ENCODE results near the gene BABAM2. TPM values are rescaled to one million over a fixed set of nuclear protein-coding genes. Genes with fewer than 3 reads are reported as not detected.

Gene BABAM2
- polyA plus RNA-seq, 3 donors: 50.8 to 57.8 (median 56.1) TPM

DNA sequence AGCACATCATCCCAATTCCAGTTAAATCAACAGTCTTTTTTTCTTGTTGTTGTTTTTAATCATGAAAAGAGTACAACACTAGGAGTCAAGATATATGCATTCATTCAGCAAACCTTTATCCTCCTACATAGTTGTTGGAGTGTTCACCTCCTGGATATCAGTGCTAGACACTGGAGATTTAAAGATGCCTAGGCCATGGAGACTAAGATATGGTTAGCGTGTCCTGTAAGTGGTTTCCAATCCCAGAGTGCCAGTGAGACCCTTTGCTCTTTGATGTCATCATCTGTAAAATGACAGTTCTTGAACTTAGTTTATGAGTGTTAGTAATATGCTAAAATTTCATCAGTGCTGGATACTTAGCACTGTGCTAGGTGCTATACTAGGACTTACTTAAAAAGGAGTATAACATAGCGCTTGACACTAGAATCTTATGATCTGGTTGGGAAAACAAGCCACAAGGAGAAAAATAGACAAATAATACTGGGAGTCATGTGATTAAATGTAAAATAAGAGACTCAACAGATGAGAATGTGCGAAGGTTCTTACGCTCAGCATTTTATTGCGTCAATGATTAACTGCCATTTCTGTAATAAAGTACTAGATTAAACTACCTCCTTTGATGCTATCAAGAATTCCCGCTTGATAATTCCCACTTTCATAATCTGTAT is 31.5 kb downstream of the BABAM2 start:
- peak in 3 of 11 donors; percentile 13 to 41 (median 31) for DNase-seq (ENCODE audit: extremely low read depth in 1 of 11, low read depth in 9 of 11, low spot score in 4 of 11)

DNA sequence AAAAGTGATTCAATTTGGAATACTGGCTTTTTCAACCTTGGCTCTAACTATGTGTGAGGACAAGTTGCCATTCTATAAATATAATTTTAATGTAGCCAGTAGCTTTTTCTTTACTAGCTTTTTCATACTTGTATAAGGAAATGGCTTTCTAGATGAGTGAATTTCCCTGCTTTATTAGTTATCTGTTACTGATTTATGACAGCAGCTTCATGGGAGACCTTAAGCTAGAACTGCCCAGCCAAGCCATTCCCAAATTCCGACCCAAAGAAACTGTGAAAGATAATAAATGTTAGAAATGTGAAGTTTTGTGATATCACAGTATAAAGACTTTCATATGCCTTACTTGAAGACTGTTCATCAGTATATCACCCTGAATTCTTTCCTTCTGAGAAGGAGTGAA is 32.3 kb downstream of the BABAM2 start:
- DNase-seq (ENCODE audit: extremely low read depth in 1 of 11, low read depth in 9 of 11, low spot score in 4 of 11): no peak

DNA sequence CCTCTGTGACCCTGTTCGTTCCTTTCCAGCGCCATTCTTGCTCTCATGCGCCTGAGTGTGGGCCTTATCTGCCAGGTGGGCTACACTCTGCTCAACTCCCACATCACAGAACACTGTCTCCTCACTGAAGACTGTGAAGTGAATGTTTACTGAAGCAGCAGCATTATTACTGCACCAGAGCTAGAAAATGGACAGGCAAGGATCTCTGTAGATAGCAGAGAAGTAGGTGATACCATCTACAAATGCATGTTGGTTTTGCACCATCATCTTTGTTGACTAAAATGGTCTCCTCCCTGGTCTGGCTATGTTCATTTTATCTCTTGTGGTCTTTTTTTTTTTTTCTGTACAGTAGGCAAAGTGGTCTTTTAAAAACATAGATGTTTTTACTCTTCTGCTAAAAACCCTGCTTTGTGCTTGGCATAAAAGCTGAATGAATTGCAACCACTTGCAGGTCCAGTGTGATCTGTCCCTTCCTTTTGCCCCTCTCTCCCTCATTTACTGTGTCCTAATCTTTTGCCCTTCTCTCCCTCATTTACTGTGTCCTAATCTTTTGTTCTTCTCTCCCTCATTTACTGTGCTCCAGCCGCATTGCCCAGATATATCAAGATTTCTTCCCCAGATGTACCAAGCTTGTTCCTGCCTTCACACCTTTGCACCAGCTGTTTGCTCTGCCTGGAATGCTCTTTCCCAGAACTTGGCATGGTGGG is 35.4 kb downstream of the BABAM2 start:
- DNase-seq (ENCODE audit: extremely low read depth in 1 of 11, low read depth in 9 of 11, low spot score in 4 of 11): no peak

DNA sequence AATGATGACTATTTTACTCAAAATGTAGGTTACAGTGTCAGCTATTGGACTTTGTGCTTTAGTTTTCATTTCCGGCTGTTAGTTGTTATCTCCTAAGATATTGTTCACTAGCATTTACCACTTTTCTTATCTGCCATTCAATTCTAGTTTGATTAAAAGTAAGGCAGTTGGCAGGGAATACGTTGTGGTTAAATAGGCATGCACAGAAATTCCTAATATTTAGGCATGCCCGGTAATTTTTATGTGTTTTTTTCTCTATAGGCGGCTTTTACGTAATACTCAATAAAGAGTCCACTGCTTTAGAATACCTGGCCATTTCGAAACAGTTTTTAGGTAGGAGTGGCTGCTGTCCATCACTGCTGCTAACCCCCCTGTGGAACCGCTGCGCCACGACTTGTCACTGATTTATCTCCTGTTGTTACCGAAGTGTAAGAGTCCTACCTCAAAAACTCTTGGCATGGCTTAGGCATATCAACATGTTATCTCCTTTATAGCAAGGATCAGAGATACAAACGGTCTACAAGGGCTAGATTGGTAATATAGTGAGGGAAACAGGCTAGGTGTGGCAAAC is 39.5 kb downstream of the BABAM2 start:
- DNase-seq (ENCODE audit: extremely low read depth in 1 of 11, low read depth in 9 of 11, low spot score in 4 of 11): no peak

DNA sequence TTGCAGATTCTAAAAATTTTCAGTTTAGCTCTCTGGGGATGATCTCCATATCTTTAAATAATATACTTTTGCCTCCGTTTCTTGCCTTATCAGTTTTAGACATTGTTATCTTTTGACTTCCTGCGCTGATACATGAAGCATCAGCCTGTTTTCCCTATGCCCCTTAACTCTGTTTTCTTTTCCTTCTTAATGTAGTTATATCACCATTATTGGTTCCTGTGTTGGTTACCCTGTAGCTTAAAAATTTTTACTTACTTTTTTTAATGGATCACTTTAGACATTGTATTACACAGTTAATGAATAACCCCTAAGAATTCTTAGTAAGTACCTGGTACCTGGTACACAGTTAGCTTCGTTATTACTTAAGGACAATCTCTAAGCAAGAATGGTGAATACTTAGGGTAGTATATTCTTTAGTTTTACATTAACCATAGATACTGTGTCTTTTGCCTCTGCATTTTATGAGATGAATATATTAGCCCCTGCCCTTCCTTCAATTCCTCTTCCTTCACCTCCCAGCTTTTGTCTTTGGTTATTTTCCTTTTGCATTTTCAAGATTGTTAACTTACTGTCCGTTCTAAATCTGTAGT is 40.9 kb downstream of the BABAM2 start:
- no peak for DNase-seq (ENCODE audit: extremely low read depth in 1 of 11, low read depth in 9 of 11, low spot score in 4 of 11)

DNA sequence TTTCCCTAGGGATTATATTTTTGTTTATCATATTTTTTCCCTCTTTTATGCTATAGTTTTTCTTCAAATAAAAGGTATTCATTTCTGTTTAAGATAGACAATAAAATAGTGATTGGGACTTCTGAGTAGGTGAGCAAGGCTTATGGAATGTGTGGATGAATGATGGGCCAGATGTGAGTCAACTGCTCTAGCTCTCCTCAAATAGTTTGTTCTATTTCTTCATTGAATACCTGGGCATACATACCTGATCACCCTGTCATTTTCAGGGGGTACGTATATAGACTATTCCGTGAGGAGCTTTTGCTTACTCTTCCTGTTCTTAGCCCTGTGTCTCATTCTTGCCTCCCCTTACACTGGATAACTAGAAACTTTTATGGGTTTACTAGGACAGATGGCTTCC is 41.9 kb downstream of the BABAM2 start:
- no peak for DNase-seq (ENCODE audit: extremely low read depth in 1 of 11, low read depth in 9 of 11, low spot score in 4 of 11)

DNA sequence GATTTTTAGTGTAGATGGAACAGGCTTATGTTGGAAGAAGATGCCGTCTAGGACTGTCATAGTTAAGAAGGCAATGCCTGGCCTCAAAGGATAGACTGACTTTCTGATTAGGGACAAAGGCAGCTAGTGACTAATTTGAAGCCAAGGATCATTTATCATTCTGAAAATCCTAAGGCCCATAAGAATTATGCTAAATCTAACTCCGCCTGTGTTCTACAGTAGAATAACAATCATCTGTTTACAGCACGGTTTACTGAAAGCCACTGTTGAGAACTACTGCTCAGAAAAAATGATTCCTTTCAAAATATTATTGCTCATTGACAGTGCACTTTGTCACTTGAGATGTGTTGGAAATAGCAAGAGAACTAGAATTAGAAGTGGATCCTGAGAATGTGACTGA is 44.5 kb downstream of the BABAM2 start:
- no peak for DNase-seq (ENCODE audit: extremely low read depth in 1 of 11, low read depth in 9 of 11, low spot score in 4 of 11)

DNA sequence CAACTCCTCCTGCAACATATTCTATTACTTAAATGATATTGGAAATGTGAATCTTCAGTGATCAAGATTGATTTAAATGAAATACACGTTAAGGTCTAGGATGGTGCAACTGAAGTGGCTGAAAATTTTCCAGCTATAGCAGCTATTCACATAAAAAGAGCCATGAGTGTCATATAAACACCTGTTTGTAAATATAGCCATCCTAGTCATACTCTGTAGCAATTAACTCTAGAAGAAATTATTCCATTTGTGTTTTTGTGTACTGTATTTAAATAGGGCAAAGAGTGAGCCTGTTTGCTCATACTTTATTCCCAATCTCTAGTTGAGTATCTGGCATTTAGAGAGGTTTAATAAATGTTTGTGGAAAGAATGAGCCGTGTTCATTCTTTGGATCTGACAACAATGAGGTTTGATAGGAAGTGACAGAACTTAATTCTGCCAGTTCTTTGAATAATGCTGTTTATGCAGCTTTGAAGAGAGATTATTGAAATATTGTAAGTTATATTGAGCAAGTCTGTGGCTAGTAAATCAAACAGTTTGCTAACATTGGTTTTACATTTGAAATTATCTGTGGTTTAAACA is 49.7 kb downstream of the BABAM2 start:
- DNase-seq (ENCODE audit: extremely low read depth in 1 of 11, low read depth in 9 of 11, low spot score in 4 of 11): no peak

DNA sequence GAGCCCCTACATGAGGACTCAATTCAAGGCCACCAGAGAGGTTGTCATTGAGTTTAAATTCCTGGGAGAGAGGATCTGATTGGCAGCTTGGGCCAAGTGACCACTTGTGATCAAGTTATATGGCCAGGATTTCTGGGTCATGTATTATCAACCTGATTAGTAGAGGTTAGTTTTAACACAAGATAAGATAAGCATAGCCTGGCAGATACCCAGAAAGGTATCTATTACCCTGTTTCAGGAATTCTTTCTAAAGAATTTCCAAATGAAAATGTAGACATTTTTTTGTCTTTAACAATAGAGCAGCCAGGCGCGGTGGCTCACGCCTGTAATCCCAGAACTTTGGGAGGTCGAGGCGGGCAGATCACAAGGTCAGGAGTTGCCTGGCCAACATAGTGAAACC is 50.5 kb downstream of the BABAM2 start:
- DNase-seq (ENCODE audit: extremely low read depth in 1 of 11, low read depth in 9 of 11, low spot score in 4 of 11): no peak

DNA sequence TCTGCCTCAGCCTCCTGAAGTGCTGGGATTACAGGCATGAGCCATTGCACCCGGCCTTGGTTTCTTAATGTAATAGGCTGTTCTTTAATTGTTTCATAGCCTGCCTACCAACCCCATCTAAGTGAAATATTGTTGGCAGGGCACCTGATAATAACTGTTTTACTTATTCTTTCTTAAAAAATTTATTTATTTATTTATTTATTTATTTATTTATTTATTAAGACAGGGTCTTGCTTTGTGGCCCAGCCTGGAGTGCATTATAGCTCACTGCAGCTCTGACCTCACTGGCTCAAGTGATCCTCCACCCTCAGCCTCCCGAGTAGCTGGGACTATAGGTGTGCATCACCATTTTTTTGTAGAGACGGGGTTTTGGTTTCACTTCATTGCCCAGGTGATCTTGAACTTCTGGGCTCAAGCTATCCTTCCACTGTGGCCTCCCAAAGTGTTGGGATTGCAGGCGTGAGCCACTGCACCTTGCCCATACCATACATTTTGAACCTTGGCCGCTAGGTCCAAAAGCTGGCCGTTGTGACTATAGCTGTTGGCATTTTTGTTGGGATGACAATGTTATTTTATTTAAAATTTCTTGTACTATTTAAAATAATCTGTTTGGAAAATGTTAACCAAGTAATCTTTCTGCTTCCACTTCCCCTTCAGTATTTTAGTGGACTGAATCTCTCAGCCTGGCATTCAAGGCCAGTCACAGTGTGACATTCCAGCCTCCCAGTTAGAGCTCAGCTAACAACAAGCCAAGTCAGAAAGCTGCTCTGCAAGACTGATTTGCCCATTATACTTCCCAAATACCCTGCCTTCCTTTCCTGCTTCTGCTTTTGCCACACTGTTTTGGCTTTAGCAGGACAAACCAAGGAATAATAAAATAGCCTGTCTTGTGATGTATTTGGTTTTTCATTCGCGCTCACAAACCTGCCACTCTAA is 52.4 kb downstream of the BABAM2 start:
- no peak for DNase-seq (ENCODE audit: extremely low read depth in 1 of 11, low read depth in 9 of 11, low spot score in 4 of 11)

DNA sequence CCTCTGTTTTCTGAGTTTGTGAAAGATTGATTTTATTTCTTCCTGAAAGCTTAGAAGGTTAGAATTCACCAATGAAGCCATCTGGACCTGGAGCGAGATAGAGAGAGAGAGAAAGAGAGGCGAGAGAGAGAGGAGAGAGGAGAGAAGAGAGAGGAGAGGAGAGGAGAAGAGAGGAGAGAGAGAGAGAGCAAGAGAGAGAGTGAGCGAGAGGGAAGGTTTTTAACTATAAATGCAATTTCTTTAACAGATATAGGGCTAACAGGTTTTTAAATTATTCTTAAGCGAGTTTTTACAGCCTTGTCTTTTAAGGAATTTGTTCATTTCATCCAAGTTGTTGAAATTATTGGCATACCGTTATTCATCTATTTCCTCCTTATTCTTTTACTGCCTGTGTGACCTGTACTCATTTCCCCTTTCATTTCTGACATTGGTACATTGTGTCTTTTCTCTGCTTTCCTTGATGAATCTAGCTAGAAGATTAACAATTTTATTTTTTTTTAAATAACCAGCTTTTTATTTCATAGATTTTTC is 56.1 kb downstream of the BABAM2 start:
- no peak for DNase-seq (ENCODE audit: extremely low read depth in 1 of 11, low read depth in 9 of 11, low spot score in 4 of 11)

DNA sequence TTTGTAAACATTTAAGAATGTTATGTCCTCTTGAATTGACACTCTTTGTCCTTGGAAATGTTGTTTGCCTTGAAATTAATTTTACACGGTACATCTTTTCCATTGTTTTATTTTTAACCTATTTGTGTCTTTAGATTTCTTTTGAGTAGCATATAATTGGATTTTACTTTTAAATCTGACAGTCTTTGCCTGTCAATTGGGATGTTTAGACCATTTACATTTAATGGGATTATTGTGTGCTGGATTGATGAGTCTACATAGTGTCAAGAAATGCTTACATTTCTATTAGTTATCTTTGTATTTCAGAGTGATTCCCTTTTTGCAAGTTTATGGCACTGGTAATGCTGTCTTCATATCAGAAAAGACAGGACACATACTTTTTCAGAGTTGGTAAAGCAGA is 61.5 kb downstream of the BABAM2 start:
- no peak for DNase-seq (ENCODE audit: extremely low read depth in 1 of 11, low read depth in 9 of 11, low spot score in 4 of 11)

DNA sequence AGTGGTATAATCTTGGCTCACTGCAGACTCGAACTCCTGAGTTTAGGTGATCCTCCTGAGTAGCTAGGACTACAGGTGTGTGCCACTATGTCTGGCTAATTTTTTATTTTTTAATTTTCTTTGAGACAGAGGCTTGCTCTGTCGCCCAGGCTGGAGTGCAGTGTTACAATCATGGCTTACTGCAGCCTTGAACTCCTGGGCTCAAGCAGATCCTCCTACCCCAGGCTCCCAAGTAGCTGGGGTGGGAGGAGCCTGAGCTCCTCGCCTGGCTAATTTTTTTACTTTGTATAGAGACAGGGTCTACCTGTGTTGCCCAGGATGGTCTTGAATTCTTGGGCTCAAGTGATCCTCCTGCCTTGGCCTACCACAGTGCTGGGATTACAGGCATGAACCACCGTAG is 62.5 kb downstream of the BABAM2 start:
- DNase-seq (ENCODE audit: extremely low read depth in 1 of 11, low read depth in 9 of 11, low spot score in 4 of 11): no peak

DNA sequence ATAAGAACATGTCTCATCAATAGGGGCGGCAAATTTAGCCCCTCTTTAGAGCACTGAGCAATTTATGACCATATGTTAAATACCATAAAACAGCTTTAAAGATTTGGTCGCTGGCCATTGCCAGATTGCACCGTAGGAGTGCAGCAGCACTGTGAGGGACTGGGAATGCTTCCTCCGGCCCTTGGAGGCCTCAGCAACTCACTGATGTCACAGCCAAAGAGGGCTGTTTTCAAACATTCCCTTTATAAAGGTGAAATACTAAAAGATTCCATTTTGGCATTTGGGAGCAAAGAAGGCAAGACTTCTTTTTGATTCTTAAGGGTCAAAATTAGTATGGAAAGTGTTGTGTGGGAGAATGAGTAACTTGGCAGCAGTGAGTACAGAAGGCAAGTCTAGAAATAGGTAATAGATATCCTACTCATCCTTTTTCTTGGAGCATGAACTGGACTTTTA is 63.7 kb downstream of the BABAM2 start:
- no peak for DNase-seq (ENCODE audit: extremely low read depth in 1 of 11, low read depth in 9 of 11, low spot score in 4 of 11)

DNA sequence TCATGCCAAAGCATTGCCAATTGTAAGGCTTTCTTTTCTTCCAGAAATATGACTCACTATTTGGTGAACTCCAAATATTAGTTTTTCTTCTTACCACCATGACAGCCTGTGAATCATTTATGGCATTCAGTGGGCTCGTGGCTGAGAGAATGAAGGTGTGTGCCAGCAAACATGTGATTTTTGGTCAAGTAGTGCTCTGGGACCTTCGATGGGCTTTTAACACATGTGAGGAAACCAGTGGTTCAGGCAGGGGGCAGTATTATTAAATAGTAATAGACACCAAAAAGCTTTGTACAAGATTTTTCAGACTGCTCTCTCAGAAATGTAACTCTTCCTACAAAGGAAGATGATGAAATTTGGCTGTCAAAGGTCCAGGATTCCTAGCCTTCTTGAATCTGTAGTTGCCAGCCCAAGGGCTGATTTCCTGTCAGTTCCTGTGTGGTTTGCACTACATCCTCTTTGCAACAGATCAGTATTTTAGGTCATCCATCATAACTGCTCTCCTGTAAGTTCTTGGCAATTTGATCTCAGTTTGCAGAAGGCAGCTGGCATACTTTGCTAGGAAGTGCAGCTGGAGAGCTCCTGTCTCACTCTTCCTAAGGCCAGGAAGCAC is 64.3 kb downstream of the BABAM2 start:
- peak in 6 of 11 donors; percentile 11 to 33 (median 24) for DNase-seq (ENCODE audit: extremely low read depth in 1 of 11, low read depth in 9 of 11, low spot score in 4 of 11)

DNA sequence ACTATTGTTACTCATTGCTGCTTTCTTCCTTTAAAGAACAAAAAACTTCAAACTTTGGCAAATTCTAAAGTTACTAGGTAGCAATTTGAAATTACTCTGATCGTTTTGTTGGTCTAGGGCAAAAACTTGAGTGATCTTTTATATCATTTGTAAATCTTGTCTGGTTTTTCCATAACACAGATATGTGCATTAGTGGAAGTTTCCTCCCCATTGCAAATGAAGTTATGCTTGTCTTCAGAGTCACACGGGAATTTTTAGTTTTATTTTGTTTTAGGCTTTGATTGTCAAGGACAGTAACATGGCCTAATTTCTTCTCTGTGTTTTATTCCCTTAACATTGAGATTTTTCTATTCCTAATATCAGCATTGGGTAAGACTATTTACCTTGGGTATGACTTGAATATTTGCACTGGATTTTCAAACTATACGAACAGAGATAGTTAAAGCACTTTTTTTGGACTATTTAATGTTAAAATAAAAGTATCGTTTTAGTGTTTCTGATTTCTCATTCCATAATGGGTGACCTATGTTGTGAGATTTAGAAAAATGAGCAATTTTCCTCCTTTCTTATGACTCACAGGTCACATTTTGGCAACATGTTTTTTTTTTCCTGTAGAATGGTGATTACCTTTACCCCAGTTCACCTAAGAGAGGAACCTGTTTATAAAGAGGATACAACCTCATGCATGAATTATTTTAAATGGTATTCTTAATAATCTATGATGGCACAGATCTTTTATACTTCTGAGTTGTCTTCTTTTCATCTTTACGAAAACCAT is 65.0 kb downstream of the BABAM2 start:
- DNase-seq (ENCODE audit: extremely low read depth in 1 of 11, low read depth in 9 of 11, low spot score in 4 of 11): no peak

DNA sequence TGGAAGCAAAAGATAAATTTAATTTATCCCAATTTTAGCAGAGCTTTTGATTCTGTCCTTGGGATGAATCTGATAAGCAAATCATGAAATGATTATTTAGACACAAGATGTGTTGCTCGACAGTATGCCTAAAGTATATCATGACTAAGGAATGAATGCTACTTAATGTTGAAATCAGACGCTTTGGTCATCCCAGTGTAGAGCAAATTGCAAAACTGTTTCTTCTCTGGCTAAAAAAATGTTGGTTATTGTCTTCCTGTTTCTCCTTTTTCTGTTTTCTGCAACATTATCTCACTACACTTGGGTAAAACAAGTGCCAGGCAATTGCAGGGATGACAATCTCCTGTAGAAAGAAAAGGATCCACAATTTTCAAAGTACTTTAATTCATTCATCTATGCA is 66.4 kb downstream of the BABAM2 start:
- no peak for DNase-seq (ENCODE audit: extremely low read depth in 1 of 11, low read depth in 9 of 11, low spot score in 4 of 11)

Measured in renal cortex interstitium (tissue), 11 donors.